Vagina (tissue), 2 donors: ENCODE data around the gene SNRPF. TPM values are rescaled to one million over a fixed set of nuclear protein-coding genes. Genes with fewer than 3 reads are reported as not detected.

Experiments
- DNase-seq, 2 donors: peaks; one replicate each; pipeline ENCODE4 v3.0.0-alpha.2; 2017; ENCODE audit errors: extremely low spot score in 2 of 2
- H3K27ac ChIP-seq: fragments of 200-600 bp; sonication (generic); one replicate; pipeline ENCODE4 v1.5.1; 2019
- H3K27me3 ChIP-seq: fragments of 200-600 bp; sonication (generic); one replicate; pipeline ENCODE4 v1.5.1; 2019
- H3K36me3 ChIP-seq, 2 donors: fragments of 200-600 bp; sonication (generic); one replicate each; pipeline ENCODE4 v1.5.1; 2017 to 2019
- H3K4me1 ChIP-seq: fragments of 200-600 bp; sonication (generic); one replicate; pipeline ENCODE4 v1.5.1; 2019
- H3K4me3 ChIP-seq, 2 donors: fragments of 200-600 bp; sonication (generic); 1 replicate in 1 of 2; 2 replicates in 1 of 2; pipeline ENCODE4 v1.5.1; 2016 to 2019
- H3K9me3 ChIP-seq: fragments of 200-600 bp; sonication (generic); one replicate; pipeline ENCODE4 v1.5.1; 2019
- POLR2A ChIP-seq, 2 donors: fragments of 450-650 bp; IDR thresholded peaks; one replicate each; pipeline ENCODE4 v1.6.1; 2017; ENCODE audit warnings: antibody characterized with exemption in 2 of 2, mild to moderate bottlenecking in 2 of 2, moderate library complexity in 2 of 2
- POLR2AphosphoS5 ChIP-seq, 2 donors: sonication (generic); formaldehyde crosslinking; IDR thresholded peaks; one replicate each; pipeline ENCODE4 v1.9.0; 2017; ENCODE audit warnings: antibody characterized with exemption in 2 of 2, mild to moderate bottlenecking in 2 of 2, low read depth in 1 of 2; ENCODE audit not compliant: insufficient read depth in 1 of 2
- intact Hi-C: fragments of 100-400 bp; cut with DNase I; formaldehyde crosslinking; loops from one replicate; pipeline ENCODE4 v1.15.1; 2023
- total RNA-seq: library from RNA; depleted of rRNA; stranded (reverse); fragments of >200 nt; gene quantifications from one replicate; pipeline ENCODE4 v1.2.3, GENCODE V29; 2016
- TF ChIP-seq, protein P1 (sequence below), 3 experiments: fragments of 450-650 bp in 2 of 3; fragments of 200-600 bp in 1 of 3; sonication (generic) in 1 of 3; IDR thresholded peaks; one replicate each; pipeline ENCODE4 v1.5.1; 2017 to 2019; ENCODE audit warnings: antibody characterized with exemption in 3 of 3, mild to moderate bottlenecking in 2 of 3, moderate library complexity in 2 of 3

Gene SNRPF
- total RNA-seq, 1 donor from 2014 or later = 4.9 TPM

DNA sequence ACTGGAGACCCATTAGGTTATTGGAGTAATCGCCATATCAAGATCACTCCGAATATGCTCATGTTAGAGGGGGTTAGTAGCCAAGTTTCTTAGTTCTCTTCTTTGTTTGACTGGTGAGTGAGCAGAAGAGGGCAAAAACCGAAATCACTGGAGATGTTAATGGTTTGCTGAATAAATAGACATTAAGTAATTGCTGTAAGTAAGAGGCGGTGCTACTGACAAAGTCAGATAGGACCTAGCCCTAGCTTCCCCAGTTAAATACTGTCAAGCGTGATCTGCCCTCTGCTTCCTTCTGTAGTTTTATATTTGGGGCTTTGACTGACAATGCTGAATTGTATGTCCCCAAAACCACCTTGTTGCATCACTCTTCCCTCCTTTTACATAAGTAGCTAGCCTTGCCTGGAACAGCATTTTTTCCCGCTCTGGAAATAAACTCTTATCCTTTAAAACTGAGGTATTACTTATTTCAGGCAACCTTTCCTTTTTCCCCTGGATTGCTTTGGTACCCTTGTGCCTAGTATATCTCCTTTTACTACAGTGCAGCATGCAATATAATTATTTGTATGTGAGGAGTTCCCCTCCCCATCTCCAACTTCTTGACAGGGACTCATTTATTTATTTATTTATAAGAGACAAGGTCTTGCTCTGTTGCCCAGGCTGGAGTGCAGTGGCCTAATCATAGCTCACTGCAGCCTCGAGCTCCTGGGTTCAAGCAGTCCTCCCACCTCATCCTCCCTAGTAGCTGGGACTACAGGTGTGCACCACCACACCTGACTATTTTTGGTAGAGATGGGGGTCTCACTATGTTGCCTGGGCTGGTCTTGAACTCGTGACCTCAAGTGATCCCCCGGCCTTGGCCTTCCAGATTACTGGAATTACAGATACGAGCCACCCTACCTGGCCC lies 1.4 kb downstream of the SNRPF start:
- H3K27ac ChIP-seq = no peak overlapping the region
- TF ChIP-seq, protein P1, sequence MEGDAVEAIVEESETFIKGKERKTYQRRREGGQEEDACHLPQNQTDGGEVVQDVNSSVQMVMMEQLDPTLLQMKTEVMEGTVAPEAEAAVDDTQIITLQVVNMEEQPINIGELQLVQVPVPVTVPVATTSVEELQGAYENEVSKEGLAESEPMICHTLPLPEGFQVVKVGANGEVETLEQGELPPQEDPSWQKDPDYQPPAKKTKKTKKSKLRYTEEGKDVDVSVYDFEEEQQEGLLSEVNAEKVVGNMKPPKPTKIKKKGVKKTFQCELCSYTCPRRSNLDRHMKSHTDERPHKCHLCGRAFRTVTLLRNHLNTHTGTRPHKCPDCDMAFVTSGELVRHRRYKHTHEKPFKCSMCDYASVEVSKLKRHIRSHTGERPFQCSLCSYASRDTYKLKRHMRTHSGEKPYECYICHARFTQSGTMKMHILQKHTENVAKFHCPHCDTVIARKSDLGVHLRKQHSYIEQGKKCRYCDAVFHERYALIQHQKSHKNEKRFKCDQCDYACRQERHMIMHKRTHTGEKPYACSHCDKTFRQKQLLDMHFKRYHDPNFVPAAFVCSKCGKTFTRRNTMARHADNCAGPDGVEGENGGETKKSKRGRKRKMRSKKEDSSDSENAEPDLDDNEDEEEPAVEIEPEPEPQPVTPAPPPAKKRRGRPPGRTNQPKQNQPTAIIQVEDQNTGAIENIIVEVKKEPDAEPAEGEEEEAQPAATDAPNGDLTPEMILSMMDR (IDR thresholded peaks at IDR 0.05) = no peak
- TF ChIP-seq POLR2A (IDR thresholded peaks at IDR 0.05) (no peak), POLR2AphosphoS5 (IDR thresholded peaks at IDR 0.05; ENCODE audit: insufficient read depth in 1 of 2, low read depth in 1 of 2) (no peak)
- H3K9me3 ChIP-seq = no peaks in the 10 kb centered on the region
- H3K4me3 ChIP-seq = peak overlapping the region; percentile 65 to 85
- H3K36me3 ChIP-seq = peaks cover 0 to 24% of the 10 kb centered on the region in 2 donors
- intact Hi-C loops = no loop called here
- H3K4me1 ChIP-seq = peaks cover 26% of the 10 kb centered on the region
- no peaks in the 10 kb centered on the region for H3K27me3 ChIP-seq
- no peak for DNase-seq

DNA sequence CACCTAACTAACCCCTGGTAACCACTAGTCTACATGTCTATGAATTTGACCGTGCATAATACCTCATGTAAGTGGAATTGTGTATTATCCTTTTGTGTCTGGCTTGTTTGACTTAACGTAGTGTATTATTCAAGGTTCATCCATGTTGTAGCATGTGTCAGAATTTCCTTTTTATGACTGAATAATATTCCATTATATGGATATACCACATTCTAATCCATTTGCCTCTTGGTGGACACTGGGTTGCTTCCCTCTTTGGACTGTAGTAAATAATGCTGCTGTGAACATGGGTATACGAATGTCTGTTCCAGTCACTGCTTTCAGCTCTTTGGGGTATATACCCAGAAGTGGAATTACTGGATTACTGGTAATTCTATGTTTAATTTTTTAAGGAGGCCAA lies 3.3 kb downstream of the SNRPF start:
- intact Hi-C loops = no loop called here
- Histone ChIP-seq H3K36me3 (peaks cover 0 to 31% of the 10 kb centered on the region in 2 donors), H3K27ac (no peak overlapping the region), H3K4me3 (no peak overlapping the region), H3K4me1 (peaks cover 26% of the 10 kb centered on the region), H3K27me3 (no peaks in the 10 kb centered on the region), H3K9me3 (no peaks in the 10 kb centered on the region)
- TF ChIP-seq POLR2A (IDR thresholded peaks at IDR 0.05) (no peak), POLR2AphosphoS5 (IDR thresholded peaks at IDR 0.05; ENCODE audit: insufficient read depth in 1 of 2, low read depth in 1 of 2) (no peak)
- TF ChIP-seq, protein P1 (IDR thresholded peaks at IDR 0.05) = no peak
- DNase-seq = no peak

DNA sequence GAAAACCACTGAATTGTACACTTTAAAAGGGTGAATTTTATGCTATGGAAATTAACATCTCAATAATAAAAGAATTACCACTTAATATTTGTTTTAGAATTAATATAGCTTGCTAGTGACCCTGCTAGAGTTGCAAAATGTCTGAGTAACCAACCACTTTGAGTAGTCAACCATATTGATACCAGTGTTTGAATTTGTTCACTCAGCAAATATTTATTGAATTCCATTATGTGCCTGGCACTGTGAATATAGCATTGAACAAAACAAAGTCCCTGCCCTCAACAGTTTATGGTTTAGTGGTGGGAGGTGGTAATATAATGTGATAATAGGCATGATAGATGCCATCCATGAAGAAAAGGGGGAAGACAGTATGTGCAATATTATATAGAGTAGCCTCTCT lies 4.6 kb downstream of the SNRPF start:
- Histone ChIP-seq H3K36me3 (peaks cover 0 to 38% of the 10 kb centered on the region in 2 donors), H3K9me3 (no peaks in the 10 kb centered on the region), H3K27me3 (no peaks in the 10 kb centered on the region), H3K4me3 (no peak overlapping the region), H3K4me1 (peaks cover 20% of the 10 kb centered on the region), H3K27ac (no peak overlapping the region)
- intact Hi-C loops = no loop called here
- no peak for TF ChIP-seq POLR2A (IDR thresholded peaks at IDR 0.05)
- TF ChIP-seq POLR2AphosphoS5 (IDR thresholded peaks at IDR 0.05; ENCODE audit: insufficient read depth in 1 of 2, low read depth in 1 of 2) = no peak
- TF ChIP-seq, protein P1 (IDR thresholded peaks at IDR 0.05) = no peak
- no peak for DNase-seq

DNA sequence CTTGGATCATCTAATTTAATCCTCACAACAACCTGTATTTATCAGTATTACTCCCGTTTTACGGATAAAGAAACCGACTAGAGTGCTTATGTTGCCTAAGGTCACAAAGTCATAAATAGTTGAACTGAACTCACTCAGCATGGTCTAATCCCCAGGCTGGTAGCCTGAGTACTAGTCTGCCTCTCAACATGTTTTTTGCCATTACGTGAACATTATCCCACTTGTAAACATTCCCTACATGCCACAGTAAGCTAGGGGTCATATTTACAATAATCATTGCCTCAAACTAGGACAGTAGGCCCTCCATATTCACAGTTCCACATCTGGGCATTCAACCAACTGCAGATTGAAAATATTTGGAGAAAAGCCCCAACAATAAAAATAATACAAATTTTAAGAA lies 12.1 kb downstream of the SNRPF start:
- Histone ChIP-seq H3K27me3 (no peaks in the 10 kb centered on the region), H3K4me3 (no peak overlapping the region), H3K27ac (no peak overlapping the region), H3K9me3 (no peaks in the 10 kb centered on the region), H3K36me3 (peaks cover 0 to 14% of the 10 kb centered on the region in 2 donors), H3K4me1 (no peaks in the 10 kb centered on the region)
- DNase-seq = no peak
- TF ChIP-seq POLR2A (IDR thresholded peaks at IDR 0.05) (no peak), POLR2AphosphoS5 (IDR thresholded peaks at IDR 0.05; ENCODE audit: insufficient read depth in 1 of 2, low read depth in 1 of 2) (no peak)
- TF ChIP-seq, protein P1 (IDR thresholded peaks at IDR 0.05) = no peak
- intact Hi-C loops = no loop called here

DNA sequence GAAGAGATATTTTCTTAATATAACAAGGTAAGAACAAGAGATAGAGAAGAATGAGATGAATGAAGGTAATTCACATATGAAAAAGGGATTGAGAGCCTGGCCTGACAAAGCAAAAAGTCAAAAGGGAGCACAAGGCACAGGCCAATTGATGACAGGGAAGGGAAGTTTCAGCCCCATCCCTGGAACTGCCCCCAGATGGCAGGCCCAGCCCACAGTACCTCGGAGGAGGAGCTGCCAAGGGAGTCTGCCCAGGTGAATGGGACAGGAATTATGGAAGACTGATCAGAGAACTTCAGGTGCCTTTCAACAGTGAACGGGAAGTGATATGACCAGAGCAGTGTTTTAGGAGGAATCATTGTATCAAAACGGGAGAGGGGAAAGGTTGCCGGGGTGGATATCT lies 15.7 kb downstream of the SNRPF start:
- Histone ChIP-seq H3K4me3 (no peak overlapping the region), H3K4me1 (no peaks in the 10 kb centered on the region), H3K9me3 (no peaks in the 10 kb centered on the region), H3K36me3 (no peaks in the 10 kb centered on the region), H3K27ac (no peak overlapping the region), H3K27me3 (no peaks in the 10 kb centered on the region)
- TF ChIP-seq, protein P1 (IDR thresholded peaks at IDR 0.05) = no peak
- TF ChIP-seq POLR2AphosphoS5 (IDR thresholded peaks at IDR 0.05; ENCODE audit: insufficient read depth in 1 of 2, low read depth in 1 of 2) = no peak
- TF ChIP-seq POLR2A (IDR thresholded peaks at IDR 0.05) = no peak
- intact Hi-C loops = no loop called here
- DNase-seq = no peak
